Hippocampal formation (tissue), 2 donors: Measurements from ENCODE around the gene DAGLA.

Source experiments
- DNase-seq, 2 donors: peaks; one replicate each; lab custom pipeline; 2025; lab: John Stamatoyannopoulos, UW

The DAGLA gene

DNA sequence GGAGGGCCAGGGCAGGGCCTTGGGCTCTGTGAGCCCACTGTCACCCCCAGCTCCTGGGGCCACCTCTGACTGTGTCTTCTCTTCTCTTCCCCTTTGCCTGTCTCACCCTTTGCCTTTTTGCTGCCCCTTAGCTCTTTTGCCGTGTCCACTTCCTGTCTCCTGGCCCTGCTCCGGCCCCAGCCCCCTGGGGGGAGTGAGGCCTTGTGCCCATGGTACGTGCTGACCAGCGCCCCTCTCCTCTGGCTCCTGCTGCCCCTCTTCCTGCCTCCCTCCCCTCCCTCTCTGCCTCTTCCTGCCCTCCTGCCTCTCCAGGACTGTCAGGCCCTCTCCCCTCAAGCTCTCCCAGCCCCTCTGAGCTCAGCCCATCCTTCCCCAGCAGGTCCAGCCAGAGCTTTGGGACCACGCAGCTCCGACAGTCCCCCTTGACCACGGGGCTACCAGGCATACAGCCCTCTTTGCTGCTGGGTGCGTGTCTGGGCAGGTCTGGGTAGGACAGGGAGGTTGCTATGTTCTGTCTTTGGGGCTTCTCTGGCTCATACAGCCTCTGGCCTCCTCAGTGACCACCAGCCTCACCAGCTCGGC lies 100.5 kb downstream of the DAGLA start:
- DNase-seq: no peak

DNA sequence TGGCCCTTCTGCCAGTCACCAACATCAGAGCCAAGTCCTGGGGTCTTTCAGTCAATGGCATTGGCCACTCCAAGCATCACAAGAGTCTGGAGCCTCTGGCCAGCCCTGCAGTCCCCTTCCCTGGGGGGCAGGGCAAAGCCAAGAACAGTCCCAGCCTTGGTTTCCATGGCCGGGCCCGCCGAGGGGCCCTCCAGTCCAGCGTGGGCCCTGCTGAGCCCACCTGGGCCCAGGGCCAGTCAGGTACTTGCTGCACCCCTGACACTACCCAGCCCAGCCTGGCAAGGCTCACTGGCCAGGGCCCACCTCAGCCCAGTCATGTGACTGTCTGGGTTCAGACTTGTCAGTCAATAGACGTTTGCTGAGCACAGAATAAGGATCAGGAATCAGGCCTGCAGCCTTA lies 101.4 kb downstream of the DAGLA start:
- no peak for DNase-seq

DNA sequence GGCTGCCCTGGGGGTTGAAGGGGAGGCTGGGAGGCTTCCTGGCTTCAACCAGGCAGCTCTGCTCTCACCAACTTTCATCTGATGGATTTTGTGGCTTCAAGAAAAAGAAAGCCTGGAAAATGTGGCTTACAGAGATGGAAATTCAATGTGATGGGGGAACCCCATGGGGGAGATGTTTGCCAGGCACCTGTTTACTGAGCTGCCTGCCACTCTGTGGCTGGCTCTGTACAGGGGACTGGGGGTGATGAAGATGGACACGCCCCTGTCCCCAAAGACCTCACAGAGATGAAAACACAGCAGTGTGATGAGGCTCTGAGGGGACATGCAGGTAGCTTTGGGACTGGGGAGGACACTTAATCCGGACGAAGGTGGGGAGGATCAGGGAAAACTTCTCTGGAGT lies 102.1 kb downstream of the DAGLA start:
- no peak for DNase-seq

DNA sequence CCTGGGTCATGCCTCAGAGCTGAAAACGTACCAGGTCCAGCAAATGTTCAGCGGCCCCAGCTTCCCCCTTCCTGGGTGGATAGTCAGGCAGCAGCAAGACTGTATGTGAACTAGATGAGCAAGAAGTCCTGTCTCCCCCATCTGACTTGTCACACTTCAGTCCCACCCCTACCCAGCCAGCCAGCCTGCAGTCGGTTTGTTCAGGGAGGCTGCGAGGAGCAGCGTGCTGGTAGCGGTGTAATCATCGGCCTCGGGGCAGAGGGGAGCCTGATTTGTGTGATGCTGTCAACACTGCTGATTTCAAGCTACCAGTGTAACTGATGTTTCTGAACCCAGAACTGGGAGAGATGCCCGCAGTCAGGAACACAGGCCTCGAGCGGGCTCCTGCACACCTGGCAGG lies 102.7 kb downstream of the DAGLA start:
- no peak for DNase-seq

DNA sequence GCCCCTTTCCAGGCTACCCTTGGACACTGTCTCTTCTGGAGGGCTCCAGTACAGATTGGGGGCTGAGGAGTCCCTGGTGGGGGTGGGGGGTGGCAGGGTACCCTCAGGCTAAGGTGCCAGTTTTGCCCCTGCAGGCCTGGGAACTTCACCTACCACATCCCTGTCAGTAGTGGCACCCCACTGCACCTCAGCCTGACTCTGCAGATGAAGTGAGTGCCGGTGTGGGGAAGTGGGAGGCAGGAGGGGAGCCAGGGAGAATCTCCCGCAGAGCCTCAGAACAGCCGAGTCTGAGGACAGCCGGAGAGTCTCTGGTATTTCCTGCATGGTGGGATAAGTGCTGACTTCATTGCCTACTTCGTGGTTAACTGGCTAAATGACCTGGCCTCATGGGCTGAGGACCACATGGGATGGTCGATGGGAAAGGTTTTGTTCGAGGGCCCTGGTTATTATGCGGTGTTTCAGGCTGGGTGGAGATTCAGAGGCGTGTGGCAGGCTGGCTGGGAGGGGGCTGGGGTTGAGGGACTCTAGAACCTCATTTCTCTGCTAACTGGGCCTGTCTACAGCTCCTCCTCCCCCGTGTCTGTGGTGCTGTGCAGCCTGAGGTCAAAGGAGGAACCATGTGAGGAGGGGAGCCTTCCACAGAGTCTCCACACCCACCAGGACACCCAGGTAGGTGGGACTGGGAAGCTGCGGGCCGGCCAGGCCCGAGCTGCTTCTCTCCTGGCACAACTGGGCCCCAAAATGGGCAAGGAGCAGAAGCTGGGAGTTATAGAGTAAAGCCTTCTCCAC lies 103.7 kb downstream of the DAGLA start:
- no peak for DNase-seq

DNA sequence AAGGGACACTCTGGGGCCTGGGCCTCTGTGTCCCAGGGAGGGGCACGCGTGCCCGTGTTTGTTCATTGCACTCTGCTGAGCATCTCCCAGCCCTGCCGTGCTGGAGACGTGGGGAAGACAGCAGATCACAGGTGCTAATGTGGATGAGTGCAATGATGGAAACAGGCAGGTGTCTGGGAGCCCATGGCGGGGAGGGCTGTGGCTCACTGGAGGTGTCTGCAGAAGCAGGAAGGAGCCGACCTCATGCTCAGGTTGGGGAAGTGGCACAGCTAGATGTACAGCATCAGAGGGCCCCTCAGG lies 104.3 kb downstream of the DAGLA start:
- no peak for DNase-seq

DNA sequence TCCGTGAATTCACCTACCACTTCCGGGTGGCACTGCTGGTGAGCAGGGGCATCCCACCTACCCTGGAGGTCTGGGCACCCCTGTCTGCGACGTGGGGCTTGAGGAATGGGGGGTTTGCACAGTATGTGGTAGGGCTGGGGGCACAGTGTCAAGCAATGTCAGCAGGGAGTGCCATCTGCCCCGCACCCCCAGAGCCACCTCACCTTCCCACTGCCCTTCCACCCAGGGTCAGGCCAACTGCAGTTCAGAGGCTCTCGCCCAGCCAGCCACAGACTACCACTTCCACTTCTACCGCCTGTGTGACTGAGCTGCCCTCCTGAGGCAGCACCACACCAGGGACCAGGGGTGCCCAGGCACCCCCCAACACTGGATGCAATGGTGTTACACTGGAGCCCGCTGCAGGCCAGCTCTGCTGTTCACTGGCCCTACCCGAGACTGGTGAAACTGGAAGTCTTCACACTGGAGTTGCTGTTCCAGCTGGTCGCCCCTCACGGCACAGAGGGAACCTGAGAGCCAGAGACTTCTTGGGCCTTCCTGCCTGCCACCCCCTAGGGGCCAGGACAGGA lies 105.7 kb downstream of the DAGLA start:
- no peak for DNase-seq

DNA sequence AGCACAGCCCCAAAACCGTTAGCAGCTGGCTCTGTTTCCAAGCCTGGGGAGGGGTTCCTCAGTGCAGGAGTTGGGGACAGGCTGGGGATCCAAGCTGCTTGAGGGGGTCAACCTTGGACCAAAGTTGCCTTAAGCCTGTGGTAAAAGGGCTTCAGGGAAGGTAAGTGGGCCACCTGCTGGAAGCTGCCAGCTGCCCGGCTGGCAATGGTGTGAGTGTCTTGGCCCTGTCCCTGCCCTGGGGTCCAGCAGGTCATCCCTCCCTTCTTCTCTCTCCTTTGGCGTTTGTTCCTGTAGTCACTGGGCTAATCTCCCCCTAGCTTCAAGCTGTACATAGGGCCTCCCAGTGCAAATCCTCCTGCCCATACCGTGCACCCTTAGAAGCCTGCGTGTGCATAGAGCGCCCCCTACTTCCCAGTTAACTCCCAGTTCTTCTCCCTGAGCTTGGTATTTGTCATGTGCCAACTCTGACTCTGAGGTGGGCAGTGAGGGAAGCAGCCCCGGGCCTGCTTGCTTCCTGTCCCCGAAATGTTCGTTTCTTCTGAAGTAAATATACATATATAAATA lies 107.8 kb downstream of the DAGLA start:
- DNase-seq: peak; percentile 62 to 78

DNA sequence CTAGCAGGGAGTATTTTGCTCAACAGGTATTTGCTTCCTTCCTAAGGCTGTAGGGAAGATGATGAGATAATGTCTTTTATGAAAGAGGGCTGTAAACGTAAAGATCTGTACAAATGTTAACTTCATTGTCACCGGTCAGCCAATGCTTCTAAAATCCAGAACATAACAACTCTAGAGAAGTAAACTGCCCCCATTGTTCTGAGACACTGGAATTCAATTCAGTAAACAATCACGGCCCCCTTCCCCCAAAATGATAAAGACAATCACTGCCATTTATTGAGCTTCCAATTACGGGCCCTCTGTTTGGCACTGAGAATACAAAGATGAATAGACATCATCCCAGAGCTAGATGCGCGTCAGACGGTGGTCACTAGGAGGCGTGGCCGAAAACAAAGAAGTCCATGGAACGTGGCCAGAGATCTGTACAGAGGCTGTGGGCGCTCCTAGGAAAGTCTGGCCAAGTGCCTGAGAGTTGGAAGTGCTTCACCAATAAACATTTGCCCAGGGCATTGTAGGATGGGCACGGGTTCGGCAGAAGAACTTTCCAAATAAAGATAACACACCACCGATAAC lies 111.6 kb downstream of the DAGLA start:
- DNase-seq: peak; percentile 85 to 97

DNA sequence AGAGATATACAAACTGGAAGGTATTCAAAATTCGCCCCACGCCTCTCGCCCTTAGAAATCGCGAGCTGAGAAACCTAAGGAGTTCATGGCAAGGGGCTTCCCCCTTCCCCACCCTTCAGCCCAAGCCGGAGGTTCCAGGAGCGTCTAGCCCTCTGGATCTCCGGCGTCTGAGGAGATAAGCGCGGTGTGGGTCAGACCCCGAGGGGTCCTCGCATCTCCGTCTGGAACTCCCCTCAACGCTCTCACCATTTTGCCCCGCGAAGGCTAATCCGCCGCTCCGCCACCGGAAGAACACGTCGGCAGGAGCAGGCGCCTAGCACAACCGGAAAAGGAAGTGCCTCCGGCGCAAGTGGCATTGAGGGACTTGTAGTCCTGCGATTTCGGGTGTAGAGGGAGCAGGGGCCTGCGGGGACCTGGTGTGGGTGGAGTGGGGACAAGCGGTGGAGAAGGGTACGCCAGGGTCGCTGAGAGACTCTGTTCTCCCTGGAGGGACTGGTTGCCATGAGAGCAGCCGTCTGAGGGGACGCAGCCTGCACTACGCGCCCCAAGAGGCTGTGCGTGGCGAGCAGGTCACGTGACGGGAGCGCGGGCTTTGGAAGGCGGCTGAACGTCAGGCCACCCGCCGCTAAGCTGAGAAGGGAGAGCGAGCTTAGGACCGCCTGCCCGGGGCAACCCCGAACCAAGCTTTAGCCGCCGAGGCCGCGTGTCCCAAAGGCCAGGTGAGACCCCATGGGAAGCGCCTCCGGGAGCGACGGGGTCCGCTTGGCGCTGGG lies 112.3 kb downstream of the DAGLA start, which contains the start of the genes FEN1 and TMEM258:
Gene FEN1, plus strand, starts transcription at position 602 of the 773 bp plus-strand sequence. CDS start 2,451 bp downstream, outside the sequence.
Gene TMEM258, minus strand, starts transcription at position 290 of the 773 bp plus-strand sequence. Its CDS starts 41 bp downstream, at position 249.
- DNase-seq: peak; percentile 91 to 95

DNA sequence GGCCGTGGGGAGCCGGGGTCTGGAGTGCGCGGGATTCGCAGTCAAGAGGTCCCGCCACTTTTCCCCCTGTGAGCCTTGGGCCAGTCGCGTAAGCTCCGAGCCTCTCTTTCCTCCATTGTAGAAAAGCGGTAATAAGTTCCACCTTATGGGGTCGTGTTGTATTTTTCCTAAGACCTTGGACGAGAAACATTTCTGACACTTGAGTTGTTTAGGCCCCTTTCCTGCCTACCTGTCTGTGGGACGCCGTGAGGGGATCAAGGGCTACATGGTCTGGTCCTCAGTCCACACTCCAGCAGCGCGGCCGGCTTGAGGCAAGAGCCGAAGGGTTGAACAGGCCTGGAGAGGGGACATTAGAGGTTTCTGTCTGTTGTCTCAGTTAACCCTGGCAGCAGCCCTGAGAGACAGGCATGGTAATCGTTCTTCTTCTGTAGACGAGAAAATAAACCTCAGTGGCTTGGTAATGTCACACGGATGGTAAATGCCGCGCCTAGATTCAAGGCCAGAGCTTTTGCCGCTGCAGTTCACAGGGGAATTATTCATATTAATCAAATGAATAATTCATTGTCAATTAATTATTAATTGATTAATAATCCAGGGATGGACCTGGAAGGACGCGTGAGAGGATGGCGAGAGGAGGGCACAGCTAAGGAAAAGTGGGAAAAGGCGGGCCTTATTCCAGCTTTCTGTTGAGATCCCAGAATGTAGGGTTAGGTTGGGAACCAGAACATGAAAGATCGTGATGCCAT lies 113.1 kb downstream of the DAGLA start:
- DNase-seq: no peak

DNA sequence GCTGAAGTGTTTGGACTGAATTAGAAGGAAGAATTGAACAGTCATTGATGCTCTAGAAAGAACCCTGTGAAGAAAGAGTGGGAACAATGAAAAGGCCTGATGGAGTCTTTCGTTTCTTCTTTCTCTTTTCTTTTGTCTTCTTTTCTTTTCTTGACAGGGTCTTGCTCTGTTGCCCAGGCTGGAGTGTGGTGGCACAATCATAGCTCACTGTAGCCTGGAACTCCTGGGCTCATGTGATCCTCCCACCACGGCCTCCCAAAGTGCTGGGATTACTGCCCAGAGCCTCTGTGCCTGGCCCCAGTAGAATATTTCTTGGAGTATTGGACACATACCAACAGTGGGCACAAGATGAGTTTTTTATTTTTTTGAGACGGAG lies 113.6 kb downstream of the DAGLA start:
- no peak for DNase-seq

DNA sequence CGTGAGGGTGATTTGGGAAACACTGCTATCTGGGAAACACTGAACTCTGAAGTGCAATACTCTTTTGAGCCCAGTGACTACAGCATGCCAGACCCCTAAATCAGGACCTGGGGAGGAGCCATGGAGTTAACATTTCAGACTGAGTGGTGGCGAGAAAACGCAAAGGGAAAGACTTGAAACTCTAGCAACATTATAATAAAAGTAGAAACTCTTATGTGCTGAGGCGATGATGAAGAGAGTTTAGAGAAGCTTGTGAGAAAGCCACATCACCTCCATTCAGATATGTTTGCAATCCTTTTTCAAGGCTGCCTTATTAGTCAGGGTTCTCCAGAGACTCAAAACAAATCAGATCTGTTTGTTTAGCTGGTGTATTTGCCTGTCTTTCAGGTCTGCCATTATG lies 114.4 kb downstream of the DAGLA start:
- no peak for DNase-seq

DNA sequence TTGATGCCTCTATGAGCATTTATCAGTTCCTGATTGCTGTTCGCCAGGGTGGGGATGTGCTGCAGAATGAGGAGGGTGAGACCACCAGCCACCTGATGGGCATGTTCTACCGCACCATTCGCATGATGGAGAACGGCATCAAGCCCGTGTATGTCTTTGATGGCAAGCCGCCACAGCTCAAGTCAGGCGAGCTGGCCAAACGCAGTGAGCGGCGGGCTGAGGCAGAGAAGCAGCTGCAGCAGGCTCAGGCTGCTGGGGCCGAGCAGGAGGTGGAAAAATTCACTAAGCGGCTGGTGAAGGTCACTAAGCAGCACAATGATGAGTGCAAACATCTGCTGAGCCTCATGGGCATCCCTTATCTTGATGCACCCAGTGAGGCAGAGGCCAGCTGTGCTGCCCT lies 115.3 kb downstream of the DAGLA start:
- DNase-seq: no peak

DNA sequence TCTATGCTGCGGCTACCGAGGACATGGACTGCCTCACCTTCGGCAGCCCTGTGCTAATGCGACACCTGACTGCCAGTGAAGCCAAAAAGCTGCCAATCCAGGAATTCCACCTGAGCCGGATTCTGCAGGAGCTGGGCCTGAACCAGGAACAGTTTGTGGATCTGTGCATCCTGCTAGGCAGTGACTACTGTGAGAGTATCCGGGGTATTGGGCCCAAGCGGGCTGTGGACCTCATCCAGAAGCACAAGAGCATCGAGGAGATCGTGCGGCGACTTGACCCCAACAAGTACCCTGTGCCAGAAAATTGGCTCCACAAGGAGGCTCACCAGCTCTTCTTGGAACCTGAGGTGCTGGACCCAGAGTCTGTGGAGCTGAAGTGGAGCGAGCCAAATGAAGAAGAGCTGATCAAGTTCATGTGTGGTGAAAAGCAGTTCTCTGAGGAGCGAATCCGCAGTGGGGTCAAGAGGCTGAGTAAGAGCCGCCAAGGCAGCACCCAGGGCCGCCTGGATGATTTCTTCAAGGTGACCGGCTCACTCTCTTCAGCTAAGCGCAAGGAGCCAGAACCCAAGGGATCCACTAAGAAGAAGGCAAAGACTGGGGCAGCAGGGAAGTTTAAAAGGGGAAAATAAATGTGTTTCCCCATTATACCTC lies 115.8 kb downstream of the DAGLA start:
- DNase-seq: no peak
